ENCODE measurements around the gene SUCLA2. TPM values are rescaled to one million over a fixed set of nuclear protein-coding genes. Genes with fewer than 3 reads are reported as not detected.

Gene SUCLA2
- total and polyA plus RNA-seq, 8 donors = 35.7 to 74.0 (median 60.8) TPM

GRCh38 chr13:47934371-47934770 lies 66.7 kb downstream of the SUCLA2 start:
- DNase-seq = no peak
- peaks cover 0 to 3% of the 10 kb centered on the region in 2 donors for H3K9me3 ChIP-seq

GRCh38 chr13:47932950-47933923 lies 67.8 kb downstream of the SUCLA2 start:
- Histone ChIP-seq H3K27me3 (no peaks in the 10 kb centered on the region), H3K36me3 (peaks cover 0 to 3% of the 10 kb centered on the region in 2 donors), H3K27ac (no peak overlapping the region), H3K4me1 (no peaks in the 10 kb centered on the region), H3K9me3 (peaks cover 0 to 3% of the 10 kb centered on the region in 2 donors), H3K4me3 (no peak overlapping the region)
- ATAC-seq = no peak
- no peak for TF ChIP-seq CTCF (IDR thresholded peaks at IDR 0.05)
- DNase-seq = no peak
- intact Hi-C loops (cut with DNase I) = no loop called here

More at GRCh38 chr13:47934371-47934770, 66.7 kb downstream of the SUCLA2 start:
- intact Hi-C loops (cut with DNase I) = no loop called here
- no peak overlapping the region for H3K4me3 ChIP-seq
- peaks cover 0 to 13% of the 10 kb centered on the region in 2 donors for H3K36me3 ChIP-seq
- no peak for ATAC-seq
- no peaks in the 10 kb centered on the region for H3K4me1 ChIP-seq
- no peaks in the 10 kb centered on the region for H3K27me3 ChIP-seq
- H3K27ac ChIP-seq = no peak overlapping the region
- TF ChIP-seq CTCF (IDR thresholded peaks at IDR 0.05) = no peak

GRCh38 chr13:47930649-47931165 lies 70.4 kb downstream of the SUCLA2 start:
- Histone ChIP-seq H3K36me3 (no peaks in the 10 kb centered on the region), H3K27ac (no peak overlapping the region), H3K9me3 (no peaks in the 10 kb centered on the region), H3K4me1 (no peaks in the 10 kb centered on the region), H3K27me3 (no peaks in the 10 kb centered on the region), H3K4me3 (no peak overlapping the region)
- TF ChIP-seq CTCF (IDR thresholded peaks at IDR 0.05) = no peak
- intact Hi-C loops (cut with DNase I) = no loop called here
- ATAC-seq (no peak), DNase-seq (no peak)

- ATAC-seq = no peak
- no peak for TF ChIP-seq CTCF (IDR thresholded peaks at IDR 0.05)
- H3K27me3 ChIP-seq = no peaks in the 10 kb centered on the region
- H3K9me3 ChIP-seq = no peaks in the 10 kb centered on the region
- no peaks in the 10 kb centered on the region for H3K4me1 ChIP-seq
- intact Hi-C loops (cut with DNase I) = no loop called here
- no peak overlapping the region for H3K4me3 ChIP-seq
- H3K27ac ChIP-seq = no peak overlapping the region
- DNase-seq = no peak
- no peaks in the 10 kb centered on the region for H3K36me3 ChIP-seq
These were observed 71.9 kb downstream of the SUCLA2 start for GRCh38 chr13:47929156-47929555.

GRCh38 chr13:47917022-47917574 lies 84.0 kb downstream of the SUCLA2 start:
- ATAC-seq = no peak
- intact Hi-C loops (cut with DNase I) = no loop called here

More at GRCh38 chr13:47917022-47917574, 84.0 kb downstream of the SUCLA2 start:
- no peak for TF ChIP-seq CTCF (IDR thresholded peaks at IDR 0.05)
- Histone ChIP-seq H3K4me1 (no peaks in the 10 kb centered on the region), H3K27ac (no peak overlapping the region), H3K27me3 (no peaks in the 10 kb centered on the region), H3K9me3 (peaks cover 0 to 19% of the 10 kb centered on the region in 2 donors), H3K4me3 (no peak overlapping the region), H3K36me3 (no peaks in the 10 kb centered on the region)
- DNase-seq = no peak

All from left lung (tissue), 10 donors.